B cell (primary cell): ENCODE data around the gene IL17B. TPM values are rescaled to one million over a fixed set of nuclear protein-coding genes. Genes with fewer than 3 reads are reported as not detected.

Experiments used
- ATAC-seq: fragments of 200-7000 bp; cut with Tn5 transposase; one replicate; pipeline ENCODE4 v1.10.0; 2021; ENCODE audit warnings: low read depth, mild to moderate bottlenecking, moderate number of reproducible peaks, moderate library complexity
- CTCF ChIA-PET: fragments of 350-600 bp; sonication (Branson Sonifier 250); formaldehyde crosslinking; loops from one replicate; lab custom pipeline; 2021; ENCODE audit warnings: antibody characterized with exemption, inconsistent platforms; lab: Charles Lee
- POLR2A ChIA-PET: fragments of 350-600 bp; sonication (Branson Sonifier 250); formaldehyde crosslinking; loops from one replicate; lab custom pipeline; 2021; ENCODE audit warnings: antibody characterized with exemption; lab: Charles Lee
- DNase-seq: peaks from one replicate; pipeline ENCODE4 v3.0.0; 2013
- H2AFZ ChIP-seq: 2 replicates; pipeline ENCODE4 v1.6.1; 2012; ENCODE audit warnings: mild to moderate bottlenecking, low read depth, low read length; ENCODE audit not compliant: insufficient read depth, poor library complexity, severe bottlenecking
- H3K27ac ChIP-seq, 2 donors: 1 replicate in 1 of 2; 2 replicates in 1 of 2; pipeline ENCODE4 v1.5.1; 2012 to 2013; ENCODE audit warnings: low read length in 2 of 2, mild to moderate bottlenecking in 2 of 2, moderate library complexity in 1 of 2
- H3K27me3 ChIP-seq, 4 experiments: fragments of 200-600 bp in 1 of 4; sonication (generic) in 1 of 4; replicated peaks in 1 of 4; 1 replicate in 2 of 4; 2 replicates in 2 of 4; pipeline versions ENCODE4 v1.6.1 to v1.7.0; 2013 to 2016; ENCODE audit warnings: low read length in 3 of 4, mild to moderate bottlenecking in 2 of 4, mixed read lengths in 1 of 4, moderate library complexity in 1 of 4; ENCODE audit not compliant: insufficient read depth in 4 of 4, control insufficient read depth in 3 of 4; ENCODE audit errors: control extremely low read depth in 1 of 4
- H3K36me3 ChIP-seq, 2 experiments: replicated peaks in 1 of 2; 1 replicate in 1 of 2; 2 replicates in 1 of 2; pipeline versions ENCODE4 v1.6.1 to v1.7.1; 2013; ENCODE audit warnings: low read length in 1 of 2; ENCODE audit not compliant: insufficient read depth in 2 of 2, control insufficient read depth in 1 of 2; ENCODE audit errors: control extremely low read depth in 1 of 2, extremely low read depth in 1 of 2
- H3K4me1 ChIP-seq, 2 donors: fragments of 200-600 bp in 1 of 2; sonication (generic) in 1 of 2; 1 replicate in 1 of 2; 2 replicates in 1 of 2; pipeline versions ENCODE4 v1.5.1 to v1.6.1; 2013 to 2017; ENCODE audit warnings: low read length in 2 of 2; ENCODE audit not compliant: control insufficient read depth in 2 of 2, insufficient read depth in 2 of 2
- H3K4me2 ChIP-seq: replicated peaks from 2 replicates; pipeline ENCODE3; 2012; ENCODE audit warnings: mild to moderate bottlenecking, low read depth, low read length; ENCODE audit not compliant: poor library complexity, severe bottlenecking
- H3K4me3 ChIP-seq, 5 experiments: fragments of 200-600 bp in 1 of 5; sonication (generic) in 1 of 5; 1 replicate in 3 of 5; 2 replicates in 2 of 5; pipeline versions ENCODE4 v1.5.1 to v1.7.0; 2011 to 2016; ENCODE audit warnings: low read length in 4 of 5, mild to moderate bottlenecking in 4 of 5, low read depth in 2 of 5, control low read depth in 1 of 5, moderate library complexity in 1 of 5; ENCODE audit not compliant: insufficient read depth in 1 of 5; ENCODE audit errors: control extremely low read depth in 1 of 5, extremely low read depth in 1 of 5
- H3K79me2 ChIP-seq: fragments of 200-600 bp; sonication (generic); one replicate; pipeline ENCODE4 v1.6.0; 2016; ENCODE audit warnings: low read length; ENCODE audit not compliant: control insufficient read depth, insufficient read depth
- H3K9ac ChIP-seq: fragments of 200-600 bp; sonication (generic); 2 replicates; pipeline ENCODE4 v1.6.1; 2017; ENCODE audit warnings: mild to moderate bottlenecking, low read length, moderate library complexity
- H3K9me3 ChIP-seq, 3 donors: one replicate each; pipeline versions ENCODE4 v1.6.1 to v1.7.1; 2013; ENCODE audit warnings: low read length in 2 of 3; ENCODE audit not compliant: control insufficient read depth in 2 of 3, insufficient read depth in 1 of 3; ENCODE audit errors: control extremely low read depth in 1 of 3
- H4K20me1 ChIP-seq: 2 replicates; pipeline ENCODE4 v1.6.0; 2012; ENCODE audit warnings: mild to moderate bottlenecking, low read length; ENCODE audit not compliant: insufficient read depth, control insufficient read depth, poor library complexity, severe bottlenecking
- H3K27ac Mint-ChIP-seq: one replicate; pipeline ENCODE4 v1.8.0; 2021; ENCODE audit warnings: mixed read lengths
- H3K27me3 Mint-ChIP-seq: one replicate; pipeline ENCODE4 v1.8.0; 2021; ENCODE audit warnings: mixed read lengths
- H3K4me1 Mint-ChIP-seq: one replicate; pipeline ENCODE4 v1.8.0; 2021; ENCODE audit warnings: mixed read lengths
- H3K4me3 Mint-ChIP-seq: one replicate; pipeline ENCODE4 v1.8.0; 2021; ENCODE audit warnings: mixed read lengths
- H3K9me3 Mint-ChIP-seq: one replicate; pipeline ENCODE4 v1.8.0; 2022; ENCODE audit warnings: mixed read lengths; ENCODE audit not compliant: insufficient read depth
- EZH2 ChIP-seq: IDR thresholded peaks from 2 replicates; pipeline ENCODE4 v1.6.1; 2012; ENCODE audit warnings: borderline replicate concordance, low read depth, mild to moderate bottlenecking, moderate library complexity, low read length; ENCODE audit not compliant: insufficient read depth, poor library complexity, severe bottlenecking
- WGBS: methylation state at CpG from one replicate; pipeline ENCODE4 v1.1.5; 2013; ENCODE audit warnings: missing lambda C conversion rate; ENCODE audit not compliant: insufficient coverage; 5-methylcytosine and 5-hydroxymethylcytosine counted together
- intact Hi-C: fragments of 100-400 bp; cut with micrococcal nuclease; formaldehyde crosslinking; loops from one replicate; pipeline ENCODE4 v1.10.0; 2022
- polyA plus RNA-seq: library from polyadenylated mRNA; depleted of rRNA; stranded (reverse); fragments of >200 nt; gene quantifications from 2 replicates; pipeline ENCODE4 v1.2.3, GENCODE V29; 2012
- total RNA-seq, 2 donors: library from RNA; stranded (reverse); fragments of 120-200 nt in 1 of 2; gene quantifications; 1 replicate in 1 of 2; 2 replicates in 1 of 2; pipeline versions ENCODE4 v1.2.3 to v1.2.4, GENCODE V29; 2013 to 2022
- TF ChIP-seq, protein P1 (sequence below): fragments of 200-600 bp; IDR thresholded peaks from one replicate; pipeline ENCODE4 v1.8.0; 2022; ENCODE audit warnings: antibody characterized with exemption, mild to moderate bottlenecking

The IL17B gene
- total and polyA plus RNA-seq, 2 donors (not counting 1 experiment from before 2014, with no cell fraction given) = not detected

DNA sequence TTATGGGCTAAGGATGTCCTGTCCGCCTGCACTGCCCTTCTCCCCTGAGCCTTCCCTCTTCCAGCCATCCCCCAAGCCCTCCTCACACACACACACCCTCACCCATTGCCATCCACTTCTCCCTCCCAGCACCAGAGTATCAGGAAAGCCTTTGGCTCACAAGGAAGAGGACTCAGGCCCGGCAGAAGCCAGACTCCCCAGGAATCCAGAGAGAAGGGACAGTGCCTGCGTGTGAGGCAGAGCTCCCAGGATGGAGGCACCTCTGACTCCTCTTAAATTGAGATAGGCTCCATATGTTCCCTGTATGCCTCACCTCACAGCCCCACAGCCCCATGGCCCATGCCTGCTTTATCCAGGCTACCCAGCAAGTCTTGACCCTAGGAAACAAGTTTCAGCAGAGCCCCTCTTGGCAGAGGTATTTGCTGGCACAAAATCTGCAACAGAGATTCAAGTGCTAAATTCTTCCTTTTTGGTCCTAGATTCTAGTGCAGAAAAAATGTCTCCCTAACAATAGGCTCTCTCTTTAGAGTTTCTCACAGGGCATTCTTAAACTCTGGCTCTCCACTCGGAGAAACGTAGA lies 761 bp downstream of the IL17B start:
- H3K27me3 ChIP-seq = no peaks in the 10 kb centered on the region
- H3K4me1 Mint-ChIP-seq = peaks cover 2% of the 10 kb centered on the region
- H3K9ac ChIP-seq = no peak overlapping the region
- intact Hi-C loops = no loop called here
- no peaks in the 10 kb centered on the region for H4K20me1 ChIP-seq
- peaks cover 0 to 5% of the 10 kb centered on the region in 2 donors for H3K4me1 ChIP-seq
- no peak overlapping the region for H3K27ac Mint-ChIP-seq
- peaks cover 0 to 3% (median 0%) of the 10 kb centered on the region in 3 donors for H3K9me3 ChIP-seq
- no peak overlapping the region for H3K27ac ChIP-seq
- no peaks in the 10 kb centered on the region for H3K36me3 ChIP-seq
- WGBS = 92% methylated on average over 4 of the region's 5 CpGs
- H3K4me3 Mint-ChIP-seq = no peak overlapping the region
- no peak overlapping the region for H3K4me2 ChIP-seq
- DNase-seq (no peak), ATAC-seq (no peak)
- TF ChIP-seq, protein P1, sequence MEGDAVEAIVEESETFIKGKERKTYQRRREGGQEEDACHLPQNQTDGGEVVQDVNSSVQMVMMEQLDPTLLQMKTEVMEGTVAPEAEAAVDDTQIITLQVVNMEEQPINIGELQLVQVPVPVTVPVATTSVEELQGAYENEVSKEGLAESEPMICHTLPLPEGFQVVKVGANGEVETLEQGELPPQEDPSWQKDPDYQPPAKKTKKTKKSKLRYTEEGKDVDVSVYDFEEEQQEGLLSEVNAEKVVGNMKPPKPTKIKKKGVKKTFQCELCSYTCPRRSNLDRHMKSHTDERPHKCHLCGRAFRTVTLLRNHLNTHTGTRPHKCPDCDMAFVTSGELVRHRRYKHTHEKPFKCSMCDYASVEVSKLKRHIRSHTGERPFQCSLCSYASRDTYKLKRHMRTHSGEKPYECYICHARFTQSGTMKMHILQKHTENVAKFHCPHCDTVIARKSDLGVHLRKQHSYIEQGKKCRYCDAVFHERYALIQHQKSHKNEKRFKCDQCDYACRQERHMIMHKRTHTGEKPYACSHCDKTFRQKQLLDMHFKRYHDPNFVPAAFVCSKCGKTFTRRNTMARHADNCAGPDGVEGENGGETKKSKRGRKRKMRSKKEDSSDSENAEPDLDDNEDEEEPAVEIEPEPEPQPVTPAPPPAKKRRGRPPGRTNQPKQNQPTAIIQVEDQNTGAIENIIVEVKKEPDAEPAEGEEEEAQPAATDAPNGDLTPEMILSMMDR = no peak
- TF ChIP-seq EZH2 = no peak
- H3K27me3 Mint-ChIP-seq = no peaks in the 10 kb centered on the region
- POLR2A ChIA-PET = no interaction called here
- no peaks in the 10 kb centered on the region for H3K79me2 ChIP-seq
- H3K9me3 Mint-ChIP-seq = no peaks in the 10 kb centered on the region
- H2AFZ ChIP-seq = no peak overlapping the region
- CTCF ChIA-PET = interaction anchor here (1.3 to 7.8 kb wide), 2 partner anchors 183 to 186 kb away, joined by 4 to 67 read pairs; no protein-coding TSS in a partner anchor
- H3K4me3 ChIP-seq = no peak overlapping the region

DNA sequence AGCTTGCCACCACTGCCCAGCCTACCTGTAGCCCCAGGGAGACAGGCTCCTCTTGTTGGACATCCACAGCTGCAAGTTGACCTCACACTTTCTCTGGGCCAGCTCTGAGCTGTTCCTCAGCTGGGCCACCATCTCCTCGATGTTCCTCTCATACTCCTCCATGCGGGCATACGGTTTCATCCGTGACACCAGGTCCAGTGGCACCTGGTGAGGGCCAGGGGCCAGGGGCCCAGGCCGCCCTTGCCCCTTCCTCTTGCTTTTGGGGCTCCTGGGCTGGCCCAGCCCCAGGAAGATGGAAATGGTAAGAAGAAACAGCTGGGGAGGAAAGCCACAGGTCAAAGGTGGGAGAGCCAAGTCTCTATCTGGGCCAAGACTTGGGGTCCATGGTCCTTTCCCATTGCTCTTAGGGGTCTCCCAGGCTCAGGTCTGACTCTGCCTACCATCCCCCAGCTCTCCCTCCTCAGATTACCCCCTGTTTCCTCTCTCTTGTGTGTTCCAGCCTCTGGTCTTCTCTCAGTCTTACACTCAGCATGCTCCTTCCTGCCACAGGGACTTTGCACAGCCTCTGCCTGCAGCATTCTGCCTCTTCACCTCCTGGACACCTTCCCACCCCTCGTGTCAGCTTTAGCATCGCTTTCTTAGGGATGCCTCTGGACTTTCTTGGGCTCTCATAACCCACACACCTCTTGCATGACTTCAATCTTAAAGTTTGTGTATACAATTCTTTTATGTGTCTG lies 2.2 kb downstream of the IL17B start:
- no peaks in the 10 kb centered on the region for H4K20me1 ChIP-seq
- H3K79me2 ChIP-seq = no peaks in the 10 kb centered on the region
- peaks cover 0 to 3% of the 10 kb centered on the region in 2 donors for H3K4me1 ChIP-seq
- Mint-ChIP-seq H3K4me1 (peaks cover under 1% of the 10 kb centered on the region), H3K4me3 (no peak overlapping the region), H3K27me3 (no peaks in the 10 kb centered on the region), H3K27ac (no peak overlapping the region), H3K9me3 (no peaks in the 10 kb centered on the region)
- ATAC-seq = no peak
- no peaks in the 10 kb centered on the region for H3K36me3 ChIP-seq
- peaks cover 0 to 3% (median 0%) of the 10 kb centered on the region in 3 donors for H3K9me3 ChIP-seq
- no peak overlapping the region for H3K4me3 ChIP-seq
- H3K4me2 ChIP-seq = no peak overlapping the region
- intact Hi-C loops = no loop called here
- H3K9ac ChIP-seq = no peak overlapping the region
- WGBS = 92% methylated on average over 6 of the region's 7 CpGs
- ChIA-PET CTCF (interaction anchor here (0.8 to 3.1 kb wide), 3 partner anchors 60 to 1101 kb away, joined by 3 to 10 read pairs (median 3); no protein-coding TSS in a partner anchor), POLR2A (no interaction called here)
- no peak for DNase-seq
- TF ChIP-seq EZH2 = no peak
- TF ChIP-seq, protein P1 = no peak
- no peaks in the 10 kb centered on the region for H3K27me3 ChIP-seq
- H2AFZ ChIP-seq = no peak overlapping the region
- no peak overlapping the region for H3K27ac ChIP-seq
